Measurements from ENCODE around the gene MPIG6B.
"Not testable (repeated sequence)": the region's sequence is repeated elsewhere in the genome, so short reads cannot be mapped to it uniquely, and the experiment has no call there.

The MPIG6B gene

DNA sequence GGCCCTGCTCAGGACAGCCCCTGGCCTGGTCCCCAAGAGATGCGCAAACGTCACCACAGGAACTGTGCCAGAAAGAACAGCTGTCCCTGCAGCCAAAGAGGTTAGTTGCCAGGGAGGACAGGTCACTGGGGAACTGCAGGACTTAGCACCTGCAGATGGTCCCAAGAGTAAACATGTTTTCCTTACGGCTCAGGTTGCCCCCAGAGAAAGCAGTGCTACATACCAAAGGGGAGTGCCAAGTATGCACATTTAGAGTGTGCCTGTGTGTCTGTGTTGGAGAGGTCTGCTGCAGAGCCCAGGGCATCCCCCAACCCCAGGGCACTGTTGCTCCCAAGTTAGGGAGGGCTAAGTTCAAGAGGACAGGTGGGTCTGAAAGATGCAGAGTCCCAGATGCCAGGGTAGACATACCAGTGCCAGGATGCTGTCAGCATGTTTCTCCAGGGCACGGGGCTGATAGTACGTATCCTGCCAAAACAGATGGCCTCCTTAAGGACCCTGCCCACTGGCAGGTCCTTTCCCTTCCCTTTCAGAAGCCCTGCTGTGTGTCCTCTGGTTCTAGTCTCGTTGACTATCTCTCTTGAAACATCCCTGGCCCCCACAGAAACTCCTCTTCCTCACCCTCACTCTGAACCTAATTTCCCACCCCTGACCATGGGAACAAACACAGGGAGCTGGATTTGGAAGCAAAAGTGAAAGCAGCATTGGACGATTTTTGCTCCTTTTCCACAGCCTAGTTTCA, 21.3 kb upstream of the MPIG6B start:
- DNase-seq, result no peak

DNA sequence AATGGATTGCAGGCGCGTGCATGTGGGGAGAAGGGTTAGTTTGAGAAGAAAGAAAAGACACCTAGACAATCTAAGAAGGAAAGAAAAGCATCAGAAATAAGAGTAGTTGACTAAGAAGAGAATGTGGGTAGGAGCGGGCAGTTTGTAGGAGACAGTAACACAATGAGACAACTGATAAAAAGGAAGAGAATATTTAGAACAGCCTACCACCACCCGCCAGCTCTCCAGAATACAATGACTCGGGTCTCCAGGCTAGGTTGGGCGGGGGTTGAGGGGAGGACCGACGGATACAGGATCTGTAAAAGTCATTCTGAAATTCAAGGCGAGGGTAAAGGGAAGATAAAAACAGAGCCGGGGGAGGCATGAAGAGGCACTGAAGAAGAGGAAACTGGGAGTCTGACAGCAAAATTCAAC, 20.8 kb upstream of the MPIG6B start:
- DNase-seq, result no peak

DNA sequence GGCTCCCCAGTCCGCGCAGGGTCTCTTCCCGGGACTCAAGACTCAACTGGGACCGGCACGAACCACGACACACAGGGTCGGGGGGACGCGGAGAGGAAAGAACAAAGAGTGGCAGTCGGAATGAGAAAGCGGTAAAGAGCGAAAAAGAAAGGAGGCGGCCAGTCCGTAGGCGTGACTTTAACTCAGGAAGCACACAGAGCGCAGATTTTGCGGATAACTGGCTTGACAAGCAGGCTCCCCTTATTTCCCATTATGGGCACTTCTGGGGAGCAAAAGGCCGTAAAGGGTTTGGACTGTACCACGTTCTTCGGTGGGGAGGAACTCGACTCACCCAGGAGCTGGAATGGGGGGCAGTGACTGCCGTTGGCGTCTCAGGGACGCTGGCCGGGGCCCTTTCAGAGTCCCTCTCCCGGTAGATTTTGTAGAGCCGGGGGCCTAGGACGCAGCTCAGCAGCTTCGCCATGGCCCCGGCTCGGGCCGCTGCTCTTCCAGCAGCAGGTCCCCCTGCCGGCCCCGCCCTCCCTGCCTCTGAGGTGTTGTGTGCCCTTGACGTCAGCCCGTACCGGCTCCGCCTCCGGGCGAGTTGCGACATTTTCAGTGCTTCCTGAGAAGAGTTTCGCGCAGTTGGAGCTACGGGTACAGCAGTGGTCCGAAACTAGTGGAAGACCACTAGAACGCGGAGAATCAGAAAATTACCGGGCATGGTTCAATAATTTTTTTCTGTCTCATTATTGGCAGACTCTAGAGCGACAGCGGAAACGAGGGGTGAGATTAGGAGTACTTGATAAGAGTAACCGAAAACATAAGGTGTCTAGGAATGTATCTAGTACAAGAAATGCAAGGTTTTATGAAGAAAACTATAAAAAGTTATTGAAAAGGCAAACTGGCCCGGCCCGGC, 20.1 kb upstream of the MPIG6B start, which contains the start of gene ABHD16A:
ABHD16A (minus strand) TSS at position 506 of the 898 bp plus-strand sequence; CDS start at position 463, 43 bp downstream.
- peak; percentile 99 for DNase-seq

- no peak for DNase-seq
These were observed 17.2 kb upstream of the MPIG6B start for GRCh38 chr6:31705931-31706330.

GRCh38 chr6:31706599-31706998, 16.6 kb upstream of the MPIG6B start, which contains the start of gene LY6G6F:
TSS of gene LY6G6F (plus strand) at chr6:31706866. CDS start at chr6:31706907, 41 bp downstream.
- DNase-seq, result no peak

GRCh38 chr6:31707701-31708100, 15.5 kb upstream of the MPIG6B start:
- no peak for DNase-seq

- DNase-seq, result no peak
These were observed 14.9 kb upstream of the MPIG6B start for GRCh38 chr6:31708224-31708623.

DNA sequence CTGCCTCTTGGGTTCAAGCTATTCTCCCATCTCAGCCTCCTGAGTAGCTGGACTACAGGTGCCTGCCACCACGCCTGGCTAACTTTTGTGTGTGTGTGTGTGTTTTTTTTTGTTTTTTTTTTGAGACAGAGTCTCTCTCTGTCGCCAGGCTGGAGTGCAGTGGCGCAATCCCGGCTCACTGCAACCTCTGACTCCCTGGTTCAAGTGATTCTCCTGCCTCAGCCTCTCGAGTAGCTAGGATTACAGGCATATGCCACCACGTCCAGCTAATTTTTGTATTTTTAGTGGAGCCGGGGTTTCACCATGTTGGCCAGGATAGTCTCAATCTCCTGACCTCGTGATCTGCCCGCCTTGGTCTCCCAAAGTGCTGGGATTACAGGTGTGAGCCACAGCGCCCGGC, 14.0 kb upstream of the MPIG6B start:
- not testable (repeated sequence) for DNase-seq

DNA sequence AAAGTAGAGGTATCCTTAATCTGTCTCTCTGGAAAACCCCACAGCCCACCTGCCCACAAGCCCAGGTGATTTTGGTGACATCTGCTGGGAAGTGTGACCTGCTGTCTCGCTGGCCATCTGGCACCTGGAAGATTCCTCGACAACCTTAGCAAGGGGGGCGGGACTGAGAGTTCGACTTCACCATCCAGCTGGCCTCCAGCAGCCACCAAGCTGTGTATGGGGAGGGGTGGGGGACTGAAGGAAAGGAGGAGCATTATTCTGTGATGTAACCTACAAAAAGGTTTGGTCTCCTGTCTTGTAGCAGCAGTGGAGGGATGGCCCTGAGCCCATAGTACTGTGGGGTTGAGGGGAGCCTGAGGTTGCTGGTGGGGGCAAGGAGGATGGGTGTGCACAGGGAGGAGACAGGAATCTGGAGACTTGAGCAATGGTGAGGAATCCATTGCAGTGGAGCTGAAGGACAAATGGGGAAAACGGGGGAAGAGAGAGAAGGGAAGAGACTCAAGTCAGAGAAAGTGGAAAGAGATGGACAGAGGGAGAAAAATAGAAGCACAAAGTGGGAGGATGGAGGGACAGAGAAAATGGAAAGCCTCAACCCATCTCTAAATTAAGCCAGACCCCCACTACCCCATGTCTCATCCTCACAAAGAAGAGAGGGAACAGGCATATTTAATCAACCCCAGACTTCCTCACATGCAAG, 12.5 kb upstream of the MPIG6B start:
- DNase-seq, result no peak

DNA sequence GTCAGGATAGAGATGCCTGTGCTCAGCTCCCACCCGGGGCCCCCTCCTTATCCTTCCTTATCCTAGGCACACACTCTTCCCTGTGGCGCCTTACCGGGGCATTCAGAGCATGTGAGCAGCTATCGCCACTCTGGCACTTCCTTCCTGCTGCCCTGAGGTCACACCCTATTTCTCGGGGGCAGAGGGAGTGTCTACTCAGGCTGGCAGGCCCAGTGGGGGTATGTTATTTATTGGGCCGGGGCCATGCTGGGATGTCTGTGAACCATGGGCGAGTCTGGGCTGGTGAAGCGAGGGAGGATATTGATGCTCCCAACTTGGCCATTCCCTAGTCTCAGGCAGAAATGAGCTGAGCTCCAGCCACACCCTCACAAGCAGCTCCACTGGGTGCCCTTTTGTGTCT, 11.9 kb upstream of the MPIG6B start:
- no peak for DNase-seq

DNA sequence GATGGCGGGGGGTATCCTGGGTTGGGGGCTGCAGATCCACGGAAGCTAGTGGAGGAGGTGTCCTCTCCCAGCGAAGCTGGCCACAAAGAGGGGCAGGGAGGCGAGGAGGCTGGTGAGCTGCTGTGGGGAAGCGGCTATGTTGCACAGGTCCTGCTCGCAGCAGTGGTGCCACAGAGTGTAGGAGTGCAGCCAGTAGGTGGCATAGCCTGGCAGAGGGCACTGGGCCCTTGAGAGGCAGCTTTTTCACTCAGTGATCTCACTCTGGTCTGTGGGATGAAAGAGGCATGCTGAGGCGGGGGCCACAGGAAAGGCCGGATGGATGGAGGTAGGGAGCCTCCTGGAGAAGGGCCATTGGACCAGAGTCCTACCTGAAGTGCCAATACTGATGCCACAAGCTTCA, 10.9 kb upstream of the MPIG6B start:
- DNase-seq, result no peak

- no peak for DNase-seq
These were observed 9.7 kb upstream of the MPIG6B start for GRCh38 chr6:31713465-31713864.

GRCh38 chr6:31713991-31714684, 9.0 kb upstream of the MPIG6B start:
- peak; percentile 76 for DNase-seq

GRCh38 chr6:31715022-31715958, 7.9 kb upstream of the MPIG6B start, which contains the start of gene LY6G6D:
TSS of gene LY6G6D (plus strand) at chr6:31715348. CDS start at chr6:31715356, 8 bp downstream.
- DNase-seq, result no peak

DNA sequence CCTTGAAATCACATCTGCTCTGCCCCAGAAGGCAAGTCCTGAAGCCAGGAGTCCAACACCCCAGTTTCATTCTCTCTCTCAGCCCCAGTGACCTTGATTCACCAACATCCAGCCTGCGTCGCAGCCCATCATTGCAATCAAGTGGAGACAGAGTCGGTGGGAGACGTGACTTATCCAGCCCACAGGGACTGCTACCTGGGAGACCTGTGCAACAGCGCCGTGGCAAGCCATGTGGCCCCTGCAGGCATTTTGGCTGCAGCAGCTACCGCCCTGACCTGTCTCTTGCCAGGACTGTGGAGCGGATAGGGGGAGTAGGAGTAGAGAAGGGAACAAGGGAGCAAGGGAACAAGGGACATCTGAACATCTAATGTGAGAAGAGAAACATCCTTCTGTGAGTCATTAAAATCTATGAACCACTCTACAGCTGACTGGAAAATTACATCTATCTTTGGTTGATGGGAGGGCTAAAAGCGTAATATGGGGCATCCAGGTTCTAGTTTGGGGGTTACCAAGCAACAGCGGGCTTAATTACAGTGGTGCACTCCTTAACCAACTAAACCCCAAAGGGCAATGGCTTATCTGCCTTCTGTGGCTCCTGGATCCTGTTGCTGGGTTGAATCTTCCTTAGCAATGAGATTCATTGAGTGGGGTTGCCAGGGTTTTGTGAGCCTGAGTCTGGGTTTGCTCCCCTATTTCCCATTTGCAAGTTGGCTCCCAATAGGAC, 5.5 kb upstream of the MPIG6B start:
- peak; percentile 89 for DNase-seq

DNA sequence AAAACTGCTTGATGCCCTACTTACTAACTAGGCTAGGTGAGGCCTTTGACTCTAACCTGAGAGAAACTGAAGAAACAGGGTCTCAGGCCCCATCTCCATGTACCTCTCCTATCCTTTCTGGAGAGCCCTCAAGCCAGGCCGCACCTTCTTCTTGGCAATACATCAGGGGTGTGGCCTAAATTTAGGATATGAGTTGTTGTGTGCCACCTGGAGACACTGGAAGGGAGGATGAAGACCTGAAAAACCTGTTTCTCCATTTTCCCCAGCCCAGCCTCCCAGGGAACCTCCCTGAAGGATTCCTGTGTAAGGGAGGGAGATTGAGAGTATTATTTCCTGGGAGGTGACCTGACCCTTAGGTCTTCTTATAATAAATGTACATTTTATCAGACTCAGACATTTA, 4.9 kb upstream of the MPIG6B start:
- peak; percentile 79 for DNase-seq

- no peak for DNase-seq
These were observed 4.2 kb upstream of the MPIG6B start for GRCh38 chr6:31719001-31719400.

DNA sequence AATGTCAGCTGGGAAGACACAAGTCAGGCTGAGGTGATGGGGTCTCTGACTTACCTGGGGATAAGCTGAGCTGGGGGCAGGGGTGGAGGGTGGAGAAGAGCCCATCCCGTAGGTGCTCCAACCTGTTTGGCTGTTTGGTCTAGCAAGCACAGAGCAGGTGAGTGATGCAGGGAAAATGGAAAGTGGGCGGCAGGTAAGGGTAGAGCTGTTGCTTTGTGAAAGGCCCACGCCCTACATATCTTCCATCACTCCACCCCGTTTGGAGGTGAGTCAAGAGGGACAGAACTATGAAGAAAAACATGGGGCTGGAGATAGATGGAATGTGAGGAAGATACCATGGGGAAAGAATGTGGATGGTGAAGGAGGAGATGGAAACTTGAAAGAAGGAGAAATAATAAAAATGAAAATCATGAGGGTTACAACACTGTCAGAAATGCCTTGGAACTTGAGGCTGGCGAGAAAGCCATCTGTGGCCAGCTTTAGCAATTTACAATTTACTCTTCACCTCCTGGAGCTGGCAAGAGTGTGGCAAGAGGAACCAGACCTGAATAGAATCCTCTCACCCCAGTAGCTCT, 2.9 kb upstream of the MPIG6B start:
- peak; percentile 51 for DNase-seq

DNA sequence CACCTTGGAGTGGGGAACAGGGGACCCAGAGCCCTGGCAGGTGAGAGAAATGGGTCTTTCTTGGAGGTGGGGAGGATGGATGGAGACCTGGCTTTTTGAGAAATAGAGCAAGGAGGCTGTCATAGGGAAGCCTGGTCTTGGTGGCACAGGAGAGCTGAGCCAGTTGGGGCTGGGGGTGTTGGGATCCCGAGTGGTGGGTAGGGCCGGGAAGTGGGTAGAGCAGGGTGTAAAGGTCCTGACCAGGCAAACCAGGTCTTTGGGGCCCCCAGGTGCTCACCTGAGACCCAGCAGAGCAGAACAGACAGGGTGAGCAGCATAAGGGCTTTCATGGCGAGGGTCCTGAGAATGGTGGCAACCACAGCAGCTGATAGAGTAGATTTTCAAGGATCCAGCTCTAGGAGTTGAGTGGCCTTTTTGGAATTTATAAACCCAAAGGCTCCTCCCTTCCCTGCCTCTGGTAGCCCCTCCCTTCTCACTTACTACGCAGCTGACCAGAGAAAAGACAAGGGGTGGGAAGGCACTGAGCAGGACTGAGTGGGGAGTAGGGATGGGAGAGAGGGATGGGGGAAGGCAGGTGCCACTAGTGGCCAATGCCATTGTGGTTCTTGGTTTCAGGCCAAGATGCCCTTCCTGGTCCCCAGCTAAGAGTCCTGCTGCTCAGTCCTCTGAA, 1.7 kb upstream of the MPIG6B start, which contains the start of gene LY6G6C:
LY6G6C (minus strand) TSS at position 396 of the 670 bp plus-strand sequence; CDS start at position 329, 67 bp downstream.
- peak; percentile 47 for DNase-seq
